Measurements from ENCODE around the gene HSCB. TPM values are rescaled to one million over a fixed set of nuclear protein-coding genes. Genes with fewer than 3 reads are reported as not detected.

The HSCB gene
- total RNA-seq, 1 experiment from 2014 or later = 22.5 TPM

GRCh38 chr22:28791124-28791523 is 49.3 kb downstream of the HSCB start:
- H3K4me1 ChIP-seq (ENCODE audit: insufficient read depth, low read length, poor library complexity, severe bottlenecking) = no peaks in the 10 kb centered on the region
- intact Hi-C loops (cut with micrococcal nuclease; ENCODE audit: unreplicated experiment) = no loop called here
- no peaks in the 10 kb centered on the region for H3K27me3 ChIP-seq (replicated peaks; ENCODE audit: insufficient read depth, low read depth, low read length, poor library complexity)
- H3K27ac ChIP-seq (ENCODE audit: low read depth, low read length, poor library complexity, severe bottlenecking) = no peak overlapping the region
- peaks cover 55% of the 10 kb centered on the region for H3K36me3 ChIP-seq (ENCODE audit: insufficient read depth, low read length, poor library complexity, severe bottlenecking)
- DNase-seq (ENCODE audit: low spot score) = no peak
- no peak overlapping the region for H3K4me3 ChIP-seq (ENCODE audit: low read depth, low read length, poor library complexity, severe bottlenecking)
- no peak for TF ChIP-seq EZH2 (IDR thresholded peaks at IDR 0.05; ENCODE audit: borderline replicate concordance, low read depth, low read length, poor library complexity, severe bottlenecking)
- no peak for TF ChIP-seq CTCF (conservative IDR thresholded peaks at IDR 0.05; ENCODE audit: low read depth, low read length)
- BruUV-seq (replicated peaks) = no TSS peak
- H3K9me3 ChIP-seq (ENCODE audit: low read depth, low read length, poor library complexity, severe bottlenecking) = no peaks in the 10 kb centered on the region
- POLR2A ChIA-PET (ENCODE audit: low non-redundant PET) = interaction anchor here (0.7 kb wide), 1 partner anchor 401 kb away, joined by 5 read pairs; no protein-coding TSS in a partner anchor
- CTCF ChIA-PET = no interaction called here

- TF ChIP-seq EZH2 (IDR thresholded peaks at IDR 0.05; ENCODE audit: borderline replicate concordance, low read depth, low read length, poor library complexity, severe bottlenecking) = no peak
- TF ChIP-seq CTCF (conservative IDR thresholded peaks at IDR 0.05; ENCODE audit: low read depth, low read length) = no peak
- ChIA-PET POLR2A (ENCODE audit: low non-redundant PET) (interaction anchor here (0.6 to 0.7 kb wide), 2 partner anchors 10 to 402 kb away, joined by 3 to 5 read pairs; no protein-coding TSS in a partner anchor), CTCF (no interaction called here)
- intact Hi-C loops (cut with micrococcal nuclease; ENCODE audit: unreplicated experiment) = no loop called here
- no peak for DNase-seq (ENCODE audit: low spot score)
- Histone ChIP-seq H3K9me3 (ENCODE audit: low read depth, low read length, poor library complexity, severe bottlenecking) (no peaks in the 10 kb centered on the region), H3K27ac (ENCODE audit: low read depth, low read length, poor library complexity, severe bottlenecking) (no peak overlapping the region), H3K4me3 (ENCODE audit: low read depth, low read length, poor library complexity, severe bottlenecking) (no peak overlapping the region), H3K4me1 (ENCODE audit: insufficient read depth, low read length, poor library complexity, severe bottlenecking) (peaks cover 5% of the 10 kb centered on the region), H3K36me3 (ENCODE audit: insufficient read depth, low read length, poor library complexity, severe bottlenecking) (peaks cover 55% of the 10 kb centered on the region), H3K27me3 (replicated peaks; ENCODE audit: insufficient read depth, low read depth, low read length, poor library complexity) (no peaks in the 10 kb centered on the region)
- no TSS peak for BruUV-seq (replicated peaks)
Measured at GRCh38 chr22:28791841-28792490, 50.1 kb downstream of the HSCB start.

GRCh38 chr22:28792491-28793383 is 50.9 kb downstream of the HSCB start:
- ChIA-PET CTCF (no interaction called here), POLR2A (ENCODE audit: low non-redundant PET) (no interaction called here)
- TF ChIP-seq EZH2 (IDR thresholded peaks at IDR 0.05; ENCODE audit: borderline replicate concordance, low read depth, low read length, poor library complexity, severe bottlenecking) (no peak), CTCF (conservative IDR thresholded peaks at IDR 0.05; ENCODE audit: low read depth, low read length) (no peak)
- no TSS peak for BruUV-seq (replicated peaks)
- peaks cover 55% of the 10 kb centered on the region for H3K36me3 ChIP-seq (ENCODE audit: insufficient read depth, low read length, poor library complexity, severe bottlenecking)
- H3K4me1 ChIP-seq (ENCODE audit: insufficient read depth, low read length, poor library complexity, severe bottlenecking) = peaks cover 9% of the 10 kb centered on the region
- no peaks in the 10 kb centered on the region for H3K9me3 ChIP-seq (ENCODE audit: low read depth, low read length, poor library complexity, severe bottlenecking)
- H3K27ac ChIP-seq (ENCODE audit: low read depth, low read length, poor library complexity, severe bottlenecking) = no peak overlapping the region
- DNase-seq (ENCODE audit: low spot score) = no peak
- no peaks in the 10 kb centered on the region for H3K27me3 ChIP-seq (replicated peaks; ENCODE audit: insufficient read depth, low read depth, low read length, poor library complexity)
- intact Hi-C loops (cut with micrococcal nuclease; ENCODE audit: unreplicated experiment) = no loop called here
- H3K4me3 ChIP-seq (ENCODE audit: low read depth, low read length, poor library complexity, severe bottlenecking) = no peak overlapping the region
